Panc1 (cell line): ENCODE data around the gene ABCC10.

Experiments
- POLR2AphosphoS5 ChIP-seq: IDR thresholded peaks from 2 replicates; pipeline ENCODE4 v1.6.1; 2012; ENCODE audit warnings: mild to moderate bottlenecking, low read depth, low read length, moderate library complexity
- SIN3A ChIP-seq: IDR thresholded peaks from 2 replicates; pipeline ENCODE4 v1.6.1; 2012; ENCODE audit warnings: low read depth, mild to moderate bottlenecking, low read length, moderate library complexity, borderline replicate concordance; ENCODE audit not compliant: insufficient read depth
- TCF7L2 ChIP-seq: IDR thresholded peaks from 2 replicates; pipeline ENCODE4 v1.6.1; 2011; ENCODE audit warnings: mild to moderate bottlenecking, low read depth, low read length, inconsistent platforms
- TF ChIP-seq, protein P1 (sequence below), 2 experiments: IDR thresholded peaks; 2 replicates each; pipeline ENCODE4 v1.6.1; 2011 to 2012; ENCODE audit warnings: low read depth in 2 of 2, control low read depth in 1 of 2, low read length in 1 of 2, mild to moderate bottlenecking in 1 of 2, moderate library complexity in 1 of 2; ENCODE audit not compliant: insufficient read depth in 1 of 2
- TF ChIP-seq, protein P2 (sequence below): fragments of 450-650 bp; IDR thresholded peaks from 2 replicates; pipeline ENCODE4 v1.5.1; 2017; ENCODE audit warnings: mild to moderate bottlenecking

DNA sequence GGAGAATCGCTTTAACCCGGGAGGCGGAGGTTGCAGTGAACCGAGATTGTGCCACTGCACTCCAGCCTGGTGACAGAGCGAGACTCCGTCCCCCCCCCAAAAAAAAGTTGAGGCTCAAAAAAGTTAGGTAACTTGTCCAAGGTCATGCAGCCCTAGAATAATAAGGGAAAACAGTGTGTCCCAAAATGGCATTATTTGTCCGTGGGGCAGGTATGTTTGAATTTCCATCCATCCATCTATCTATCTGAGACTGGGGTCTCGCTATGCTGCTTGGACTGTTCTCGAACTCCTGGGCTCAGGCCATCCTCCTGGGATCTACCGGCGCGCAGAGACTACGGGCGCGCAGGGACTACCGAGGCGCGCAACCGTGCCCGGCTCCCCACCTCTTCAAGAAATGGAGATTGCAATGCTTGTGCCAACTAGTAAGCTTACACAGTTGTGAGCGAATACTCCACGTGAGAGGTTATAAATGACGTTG is 374 bp upstream of the ABCC10 start:
- TF ChIP-seq, protein P1, sequence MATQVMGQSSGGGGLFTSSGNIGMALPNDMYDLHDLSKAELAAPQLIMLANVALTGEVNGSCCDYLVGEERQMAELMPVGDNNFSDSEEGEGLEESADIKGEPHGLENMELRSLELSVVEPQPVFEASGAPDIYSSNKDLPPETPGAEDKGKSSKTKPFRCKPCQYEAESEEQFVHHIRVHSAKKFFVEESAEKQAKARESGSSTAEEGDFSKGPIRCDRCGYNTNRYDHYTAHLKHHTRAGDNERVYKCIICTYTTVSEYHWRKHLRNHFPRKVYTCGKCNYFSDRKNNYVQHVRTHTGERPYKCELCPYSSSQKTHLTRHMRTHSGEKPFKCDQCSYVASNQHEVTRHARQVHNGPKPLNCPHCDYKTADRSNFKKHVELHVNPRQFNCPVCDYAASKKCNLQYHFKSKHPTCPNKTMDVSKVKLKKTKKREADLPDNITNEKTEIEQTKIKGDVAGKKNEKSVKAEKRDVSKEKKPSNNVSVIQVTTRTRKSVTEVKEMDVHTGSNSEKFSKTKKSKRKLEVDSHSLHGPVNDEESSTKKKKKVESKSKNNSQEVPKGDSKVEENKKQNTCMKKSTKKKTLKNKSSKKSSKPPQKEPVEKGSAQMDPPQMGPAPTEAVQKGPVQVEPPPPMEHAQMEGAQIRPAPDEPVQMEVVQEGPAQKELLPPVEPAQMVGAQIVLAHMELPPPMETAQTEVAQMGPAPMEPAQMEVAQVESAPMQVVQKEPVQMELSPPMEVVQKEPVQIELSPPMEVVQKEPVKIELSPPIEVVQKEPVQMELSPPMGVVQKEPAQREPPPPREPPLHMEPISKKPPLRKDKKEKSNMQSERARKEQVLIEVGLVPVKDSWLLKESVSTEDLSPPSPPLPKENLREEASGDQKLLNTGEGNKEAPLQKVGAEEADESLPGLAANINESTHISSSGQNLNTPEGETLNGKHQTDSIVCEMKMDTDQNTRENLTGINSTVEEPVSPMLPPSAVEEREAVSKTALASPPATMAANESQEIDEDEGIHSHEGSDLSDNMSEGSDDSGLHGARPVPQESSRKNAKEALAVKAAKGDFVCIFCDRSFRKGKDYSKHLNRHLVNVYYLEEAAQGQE (IDR thresholded peaks at IDR 0.05; ENCODE audit: insufficient read depth in 1 of 2, low read depth in 2 of 2, low read length in 1 of 2): no peak
- TF ChIP-seq, protein P2, sequence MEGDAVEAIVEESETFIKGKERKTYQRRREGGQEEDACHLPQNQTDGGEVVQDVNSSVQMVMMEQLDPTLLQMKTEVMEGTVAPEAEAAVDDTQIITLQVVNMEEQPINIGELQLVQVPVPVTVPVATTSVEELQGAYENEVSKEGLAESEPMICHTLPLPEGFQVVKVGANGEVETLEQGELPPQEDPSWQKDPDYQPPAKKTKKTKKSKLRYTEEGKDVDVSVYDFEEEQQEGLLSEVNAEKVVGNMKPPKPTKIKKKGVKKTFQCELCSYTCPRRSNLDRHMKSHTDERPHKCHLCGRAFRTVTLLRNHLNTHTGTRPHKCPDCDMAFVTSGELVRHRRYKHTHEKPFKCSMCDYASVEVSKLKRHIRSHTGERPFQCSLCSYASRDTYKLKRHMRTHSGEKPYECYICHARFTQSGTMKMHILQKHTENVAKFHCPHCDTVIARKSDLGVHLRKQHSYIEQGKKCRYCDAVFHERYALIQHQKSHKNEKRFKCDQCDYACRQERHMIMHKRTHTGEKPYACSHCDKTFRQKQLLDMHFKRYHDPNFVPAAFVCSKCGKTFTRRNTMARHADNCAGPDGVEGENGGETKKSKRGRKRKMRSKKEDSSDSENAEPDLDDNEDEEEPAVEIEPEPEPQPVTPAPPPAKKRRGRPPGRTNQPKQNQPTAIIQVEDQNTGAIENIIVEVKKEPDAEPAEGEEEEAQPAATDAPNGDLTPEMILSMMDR: no peak
- TF ChIP-seq POLR2AphosphoS5: no peak
- TF ChIP-seq SIN3A: no peak
- TF ChIP-seq TCF7L2: no peak
